ENCODE measurements around the gene SLC2A1.

GRCh38 chr1:42889264-42889663 lies 69.4 kb downstream of the SLC2A1 start:
- TF ChIP-seq CTCF (IDR thresholded peaks at IDR 0.05; ENCODE audit: insufficient read depth, low read depth, low read length): no peak
- TF ChIP-seq EZH2 (IDR thresholded peaks at IDR 0.05; ENCODE audit: insufficient read depth, low read length): no peak
